SK-N-SH treated with all-trans-retinoic acid at 6 μM for 48 hours (cell line): Measurements from ENCODE around the gene CEPT1.

Experiments
- ATAC-seq: fragments of 200-7000 bp; cut with Tn5 transposase; 3 replicates; pipeline ENCODE4 v1.9.1; 2020; ENCODE audit warnings: mild to moderate bottlenecking, moderate library complexity
- ARNTL ChIP-seq: fragments of 450-650 bp; formaldehyde crosslinking; IDR thresholded peaks from 2 replicates; pipeline ENCODE4 v1.5.0; 2020; ENCODE audit warnings: low read depth, mild to moderate bottlenecking, moderate library complexity, borderline replicate concordance
- BACH2 ChIP-seq: fragments of 250-450 bp; sonication (Bioruptor Pico); IDR thresholded peaks from 2 replicates; pipeline ENCODE4 v1.9.0; 2021; ENCODE audit warnings: mild to moderate bottlenecking, borderline replicate concordance
- CSDC2 ChIP-seq: fragments of 250-450 bp; sonication (Bioruptor Pico); IDR thresholded peaks from 2 replicates; pipeline ENCODE4 v1.5.0; 2020; ENCODE audit warnings: mild to moderate bottlenecking, moderate library complexity
- ESRRG ChIP-seq: fragments of 250-450 bp; sonication (Bioruptor Pico); IDR thresholded peaks from 2 replicates; pipeline ENCODE4 v1.6.1; 2021; ENCODE audit warnings: mild to moderate bottlenecking
- GLIS3 ChIP-seq: fragments of 250-450 bp; sonication (Bioruptor Pico); IDR thresholded peaks from 2 replicates; pipeline ENCODE4 v1.5.0; 2020; ENCODE audit warnings: mild to moderate bottlenecking, moderate library complexity
- ISL1 ChIP-seq: fragments of 250-450 bp; sonication (Bioruptor Pico); IDR thresholded peaks from 2 replicates; pipeline ENCODE4 v2.1.2; 2022; ENCODE audit warnings: mild to moderate bottlenecking, moderate library complexity
- PPARA ChIP-seq: fragments of 250-450 bp; sonication (Bioruptor Pico); IDR thresholded peaks from 2 replicates; pipeline ENCODE4 v1.5.0; 2020; ENCODE audit warnings: mild to moderate bottlenecking, borderline replicate concordance
- RARB ChIP-seq: fragments of 250-450 bp; sonication (Bioruptor Pico); IDR thresholded peaks from 2 replicates; pipeline ENCODE4 v1.8.0; 2021; ENCODE audit warnings: mild to moderate bottlenecking, moderate library complexity
- SNAI2 ChIP-seq: fragments of 250-450 bp; sonication (Bioruptor Pico); IDR thresholded peaks from 2 replicates; pipeline ENCODE4 v1.5.0; 2020; ENCODE audit warnings: mild to moderate bottlenecking, moderate library complexity
- TCF4 ChIP-seq: fragments of 250-450 bp; sonication (Bioruptor Pico); IDR thresholded peaks from 2 replicates; pipeline ENCODE4 v1.8.0; 2021; ENCODE audit warnings: mild to moderate bottlenecking, moderate library complexity, borderline replicate concordance
- TOX ChIP-seq: fragments of 250-450 bp; sonication (Bioruptor Pico); IDR thresholded peaks from 2 replicates; pipeline ENCODE4 v1.8.0; 2021; ENCODE audit warnings: mild to moderate bottlenecking, moderate library complexity, borderline replicate concordance
- ZC3H10 ChIP-seq: fragments of 250-450 bp; sonication (Bioruptor Pico); IDR thresholded peaks from 2 replicates; pipeline ENCODE4 v1.5.1; 2021; ENCODE audit warnings: mild to moderate bottlenecking, moderate library complexity
- ZFP3 ChIP-seq: fragments of 250-450 bp; sonication (Bioruptor Pico); IDR thresholded peaks from 2 replicates; pipeline ENCODE4 v1.5.0; 2020; ENCODE audit warnings: mild to moderate bottlenecking, moderate library complexity
- ZFP30 ChIP-seq: fragments of 450-650 bp; formaldehyde crosslinking; IDR thresholded peaks from 2 replicates; pipeline ENCODE4 v1.5.0; 2022; ENCODE audit warnings: mild to moderate bottlenecking, moderate library complexity
- ZNF565 ChIP-seq: fragments of 450-650 bp; formaldehyde crosslinking; conservative IDR thresholded peaks from 2 replicates; pipeline ENCODE4 v1.5.0; 2020; ENCODE audit warnings: low read depth, mild to moderate bottlenecking, moderate library complexity
- ZNF70 ChIP-seq: fragments of 450-650 bp; formaldehyde crosslinking; IDR thresholded peaks from 2 replicates; pipeline ENCODE4 v1.5.0; 2020; ENCODE audit warnings: mild to moderate bottlenecking, moderate library complexity
- ZNF8 ChIP-seq: fragments of 450-650 bp; formaldehyde crosslinking; IDR thresholded peaks from 2 replicates; pipeline ENCODE4 v1.5.0; 2020; ENCODE audit warnings: mild to moderate bottlenecking, moderate library complexity
- TF ChIP-seq, protein P1 (sequence below): fragments of 250-450 bp; sonication (Bioruptor Pico); IDR thresholded peaks from 2 replicates; pipeline ENCODE4 v1.8.0; 2020; ENCODE audit warnings: mild to moderate bottlenecking, moderate library complexity, borderline replicate concordance
- TF ChIP-seq, protein P2 (sequence below): fragments of 250-450 bp; sonication (Bioruptor Pico); IDR thresholded peaks from 2 replicates; pipeline ENCODE4 v1.5.1; 2021; ENCODE audit warnings: mild to moderate bottlenecking, moderate library complexity
- TF ChIP-seq, protein P3 (sequence below): fragments of 250-450 bp; sonication (Bioruptor Pico); IDR thresholded peaks from 2 replicates; pipeline ENCODE4 v1.5.1; 2020; ENCODE audit warnings: low read depth, mild to moderate bottlenecking, moderate library complexity
- TF ChIP-seq, protein P4 (sequence below): fragments of 250-450 bp; sonication (Bioruptor Pico); IDR thresholded peaks from 2 replicates; pipeline ENCODE4 v1.5.0; 2020; ENCODE audit warnings: mild to moderate bottlenecking, moderate library complexity
- TF ChIP-seq, protein P5 (sequence below): fragments of 250-450 bp; sonication (Bioruptor Pico); IDR thresholded peaks from 2 replicates; pipeline ENCODE4 v1.8.0; 2021; ENCODE audit warnings: low read depth, mild to moderate bottlenecking, moderate library complexity, borderline replicate concordance

Gene CEPT1

DNA sequence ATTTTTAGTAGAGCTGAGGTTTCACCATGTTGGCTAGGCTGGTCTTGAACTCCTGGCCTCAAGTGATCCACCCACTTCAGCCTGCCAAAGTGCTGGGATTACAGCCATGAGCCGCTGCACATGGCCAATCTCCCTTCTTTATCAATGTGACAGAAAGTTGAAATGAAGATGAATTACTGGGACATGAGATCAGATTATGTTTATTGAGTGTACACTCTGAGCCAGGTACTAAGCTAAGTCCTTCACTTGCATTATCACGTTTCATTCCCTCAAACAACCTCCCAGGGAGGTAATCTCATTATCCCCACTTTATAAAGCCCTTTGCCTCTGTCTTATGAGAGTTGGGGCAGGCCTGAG, 81.2 kb downstream of the CEPT1 start:
- TF ChIP-seq ZC3H10 (CRISPR knock-in tag) (no peak), ISL1 (CRISPR knock-in tag) (no peak), PPARA (CRISPR knock-in tag) (no peak), ESRRG (CRISPR knock-in tag) (no peak), SNAI2 (CRISPR knock-in tag) (no peak), TOX (CRISPR knock-in tag) (no peak), ZNF70 (CRISPR knock-in tag) (no peak), GLIS3 (no peak), ZNF565 (no peak), RARB (no peak), ARNTL (CRISPR knock-in tag) (no peak), ZFP30 (no peak), TCF4 (no peak), CSDC2 (CRISPR knock-in tag) (no peak), BACH2 (no peak)
- TF ChIP-seq, protein P1, sequence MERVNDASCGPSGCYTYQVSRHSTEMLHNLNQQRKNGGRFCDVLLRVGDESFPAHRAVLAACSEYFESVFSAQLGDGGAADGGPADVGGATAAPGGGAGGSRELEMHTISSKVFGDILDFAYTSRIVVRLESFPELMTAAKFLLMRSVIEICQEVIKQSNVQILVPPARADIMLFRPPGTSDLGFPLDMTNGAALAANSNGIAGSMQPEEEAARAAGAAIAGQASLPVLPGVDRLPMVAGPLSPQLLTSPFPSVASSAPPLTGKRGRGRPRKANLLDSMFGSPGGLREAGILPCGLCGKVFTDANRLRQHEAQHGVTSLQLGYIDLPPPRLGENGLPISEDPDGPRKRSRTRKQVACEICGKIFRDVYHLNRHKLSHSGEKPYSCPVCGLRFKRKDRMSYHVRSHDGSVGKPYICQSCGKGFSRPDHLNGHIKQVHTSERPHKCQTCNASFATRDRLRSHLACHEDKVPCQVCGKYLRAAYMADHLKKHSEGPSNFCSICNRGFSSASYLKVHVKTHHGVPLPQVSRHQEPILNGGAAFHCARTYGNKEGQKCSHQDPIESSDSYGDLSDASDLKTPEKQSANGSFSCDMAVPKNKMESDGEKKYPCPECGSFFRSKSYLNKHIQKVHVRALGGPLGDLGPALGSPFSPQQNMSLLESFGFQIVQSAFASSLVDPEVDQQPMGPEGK (CRISPR knock-in tag), result no peak
- TF ChIP-seq, protein P2, sequence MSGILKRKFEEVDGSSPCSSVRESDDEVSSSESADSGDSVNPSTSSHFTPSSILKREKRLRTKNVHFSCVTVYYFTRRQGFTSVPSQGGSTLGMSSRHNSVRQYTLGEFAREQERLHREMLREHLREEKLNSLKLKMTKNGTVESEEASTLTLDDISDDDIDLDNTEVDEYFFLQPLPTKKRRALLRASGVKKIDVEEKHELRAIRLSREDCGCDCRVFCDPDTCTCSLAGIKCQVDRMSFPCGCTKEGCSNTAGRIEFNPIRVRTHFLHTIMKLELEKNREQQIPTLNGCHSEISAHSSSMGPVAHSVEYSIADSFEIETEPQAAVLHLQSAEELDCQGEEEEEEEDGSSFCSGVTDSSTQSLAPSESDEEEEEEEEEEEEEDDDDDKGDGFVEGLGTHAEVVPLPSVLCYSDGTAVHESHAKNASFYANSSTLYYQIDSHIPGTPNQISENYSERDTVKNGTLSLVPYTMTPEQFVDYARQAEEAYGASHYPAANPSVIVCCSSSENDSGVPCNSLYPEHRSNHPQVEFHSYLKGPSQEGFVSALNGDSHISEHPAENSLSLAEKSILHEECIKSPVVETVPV, result no peak
- TF ChIP-seq, protein P3, sequence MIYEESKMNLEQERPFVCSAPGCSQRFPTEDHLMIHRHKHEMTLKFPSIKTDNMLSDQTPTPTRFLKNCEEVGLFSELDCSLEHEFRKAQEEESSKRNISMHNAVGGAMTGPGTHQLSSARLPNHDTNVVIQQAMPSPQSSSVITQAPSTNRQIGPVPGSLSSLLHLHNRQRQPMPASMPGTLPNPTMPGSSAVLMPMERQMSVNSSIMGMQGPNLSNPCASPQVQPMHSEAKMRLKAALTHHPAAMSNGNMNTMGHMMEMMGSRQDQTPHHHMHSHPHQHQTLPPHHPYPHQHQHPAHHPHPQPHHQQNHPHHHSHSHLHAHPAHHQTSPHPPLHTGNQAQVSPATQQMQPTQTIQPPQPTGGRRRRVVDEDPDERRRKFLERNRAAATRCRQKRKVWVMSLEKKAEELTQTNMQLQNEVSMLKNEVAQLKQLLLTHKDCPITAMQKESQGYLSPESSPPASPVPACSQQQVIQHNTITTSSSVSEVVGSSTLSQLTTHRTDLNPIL (CRISPR knock-in tag), result no peak
- TF ChIP-seq, protein P4, sequence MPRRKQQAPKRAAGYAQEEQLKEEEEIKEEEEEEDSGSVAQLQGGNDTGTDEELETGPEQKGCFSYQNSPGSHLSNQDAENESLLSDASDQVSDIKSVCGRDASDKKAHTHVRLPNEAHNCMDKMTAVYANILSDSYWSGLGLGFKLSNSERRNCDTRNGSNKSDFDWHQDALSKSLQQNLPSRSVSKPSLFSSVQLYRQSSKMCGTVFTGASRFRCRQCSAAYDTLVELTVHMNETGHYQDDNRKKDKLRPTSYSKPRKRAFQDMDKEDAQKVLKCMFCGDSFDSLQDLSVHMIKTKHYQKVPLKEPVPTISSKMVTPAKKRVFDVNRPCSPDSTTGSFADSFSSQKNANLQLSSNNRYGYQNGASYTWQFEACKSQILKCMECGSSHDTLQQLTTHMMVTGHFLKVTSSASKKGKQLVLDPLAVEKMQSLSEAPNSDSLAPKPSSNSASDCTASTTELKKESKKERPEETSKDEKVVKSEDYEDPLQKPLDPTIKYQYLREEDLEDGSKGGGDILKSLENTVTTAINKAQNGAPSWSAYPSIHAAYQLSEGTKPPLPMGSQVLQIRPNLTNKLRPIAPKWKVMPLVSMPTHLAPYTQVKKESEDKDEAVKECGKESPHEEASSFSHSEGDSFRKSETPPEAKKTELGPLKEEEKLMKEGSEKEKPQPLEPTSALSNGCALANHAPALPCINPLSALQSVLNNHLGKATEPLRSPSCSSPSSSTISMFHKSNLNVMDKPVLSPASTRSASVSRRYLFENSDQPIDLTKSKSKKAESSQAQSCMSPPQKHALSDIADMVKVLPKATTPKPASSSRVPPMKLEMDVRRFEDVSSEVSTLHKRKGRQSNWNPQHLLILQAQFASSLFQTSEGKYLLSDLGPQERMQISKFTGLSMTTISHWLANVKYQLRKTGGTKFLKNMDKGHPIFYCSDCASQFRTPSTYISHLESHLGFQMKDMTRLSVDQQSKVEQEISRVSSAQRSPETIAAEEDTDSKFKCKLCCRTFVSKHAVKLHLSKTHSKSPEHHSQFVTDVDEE, result no peak
- TF ChIP-seq, protein P5, sequence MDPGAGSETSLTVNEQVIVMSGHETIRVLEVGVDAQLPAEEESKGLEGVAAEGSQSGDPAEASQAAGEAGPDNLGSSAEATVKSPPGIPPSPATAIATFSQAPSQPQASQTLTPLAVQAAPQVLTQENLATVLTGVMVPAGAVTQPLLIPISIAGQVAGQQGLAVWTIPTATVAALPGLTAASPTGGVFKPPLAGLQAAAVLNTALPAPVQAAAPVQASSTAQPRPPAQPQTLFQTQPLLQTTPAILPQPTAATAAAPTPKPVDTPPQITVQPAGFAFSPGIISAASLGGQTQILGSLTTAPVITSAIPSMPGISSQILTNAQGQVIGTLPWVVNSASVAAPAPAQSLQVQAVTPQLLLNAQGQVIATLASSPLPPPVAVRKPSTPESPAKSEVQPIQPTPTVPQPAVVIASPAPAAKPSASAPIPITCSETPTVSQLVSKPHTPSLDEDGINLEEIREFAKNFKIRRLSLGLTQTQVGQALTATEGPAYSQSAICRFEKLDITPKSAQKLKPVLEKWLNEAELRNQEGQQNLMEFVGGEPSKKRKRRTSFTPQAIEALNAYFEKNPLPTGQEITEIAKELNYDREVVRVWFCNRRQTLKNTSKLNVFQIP, result no peak
- ATAC-seq, result no peak

DNA sequence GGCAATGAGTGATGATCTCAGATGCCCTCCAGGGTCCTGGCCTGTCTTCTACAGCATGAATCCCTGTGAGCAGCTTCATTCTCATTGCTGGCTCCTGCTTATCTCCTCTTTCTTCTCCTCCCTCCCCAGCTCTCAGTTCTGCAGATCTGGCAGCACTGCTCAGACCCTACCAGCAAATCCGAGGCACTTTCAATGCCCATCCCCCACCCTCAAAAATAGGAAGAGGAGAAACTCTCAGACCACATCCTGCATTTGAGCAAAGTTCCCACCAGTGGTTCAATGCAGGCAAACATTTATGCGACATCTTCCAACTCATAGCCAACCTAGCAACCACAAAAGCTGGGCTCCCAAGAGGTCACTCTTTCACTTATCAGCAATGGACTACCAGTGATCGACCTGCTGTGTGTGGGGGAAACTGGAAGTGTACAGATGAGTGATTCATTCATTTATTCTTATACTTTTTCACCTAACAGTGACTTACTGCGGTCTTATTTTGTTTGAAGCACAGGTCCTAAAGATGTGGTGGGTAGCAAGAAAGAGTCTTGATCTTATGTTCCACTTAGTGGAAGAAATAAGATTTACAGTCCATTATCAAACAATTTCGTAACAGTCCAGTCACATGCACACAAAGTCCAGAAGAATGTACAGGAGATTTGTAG, 81.7 kb downstream of the CEPT1 start:
- no peak for ATAC-seq
- no peak for TF ChIP-seq PPARA (CRISPR knock-in tag)
- TF ChIP-seq ZFP30, result no peak
- TF ChIP-seq, protein P5, result no peak
- no peak for TF ChIP-seq ZNF8
- no peak for TF ChIP-seq TOX (CRISPR knock-in tag)
- TF ChIP-seq BACH2, result no peak
- TF ChIP-seq ZC3H10 (CRISPR knock-in tag), result no peak
- TF ChIP-seq ZNF565, result no peak
- TF ChIP-seq, protein P4, result no peak
- TF ChIP-seq GLIS3, result no peak
- no peak for TF ChIP-seq ARNTL (CRISPR knock-in tag)
- TF ChIP-seq ZFP3, result no peak
- TF ChIP-seq ZNF70 (CRISPR knock-in tag), result no peak
- TF ChIP-seq CSDC2 (CRISPR knock-in tag), result no peak
- TF ChIP-seq RARB, result no peak
- TF ChIP-seq, all 23 proteins: peak for 0
